Fibroblast of villous mesenchyme (primary cell): ENCODE results near the gene COL5A2. TPM values are rescaled to one million over a fixed set of nuclear protein-coding genes. Genes with fewer than 3 reads are reported as not detected.

Experiments
- DNase-seq: peaks from one replicate; pipeline ENCODE4 v3.0.0-alpha.2; 2010; ENCODE audit warnings: low read depth
- H3K4me3 ChIP-seq: 2 replicates; pipeline ENCODE4 v1.5.1; 2011; ENCODE audit warnings: low read depth, mild to moderate bottlenecking, low read length
- CTCF ChIP-seq: IDR thresholded peaks from 2 replicates; pipeline ENCODE4 v1.5.1; 2012; ENCODE audit warnings: low read depth, mild to moderate bottlenecking, low read length; ENCODE audit not compliant: insufficient read depth
- total RNA-seq: library from RNA; depleted of rRNA; stranded (reverse); fragments of >200 nt; gene quantifications from 2 replicates; pipeline ENCODE4 v1.2.3, GENCODE V29; 2012

The COL5A2 gene
- total RNA-seq, 1 donor: 693 TPM

- no peak overlapping the region for H3K4me3 ChIP-seq
- TF ChIP-seq CTCF: no peak
- no peak for DNase-seq
Observed at GRCh38 chr2:189188115-189188805, 8.7 kb upstream of the COL5A2 start.

GRCh38 chr2:189183170-189183569 lies 3.6 kb upstream of the COL5A2 start:
- H3K4me3 ChIP-seq: no peak overlapping the region
- DNase-seq: no peak
- TF ChIP-seq CTCF: no peak

- H3K4me3 ChIP-seq: no peak overlapping the region
- no peak for TF ChIP-seq CTCF
- DNase-seq: no peak
Observed at GRCh38 chr2:189181706-189182105, 2.1 kb upstream of the COL5A2 start.

GRCh38 chr2:189178726-189179569 lies 613 bp downstream of the COL5A2 start:
- H3K4me3 ChIP-seq: peak overlapping the region; percentile 82
- no peak for TF ChIP-seq CTCF
- DNase-seq: peak; percentile 95

GRCh38 chr2:189178054-189178453 lies 1.5 kb downstream of the COL5A2 start:
- peak; percentile 47 for DNase-seq

GRCh38 chr2:189177251-189177840 lies 2.2 kb downstream of the COL5A2 start:
- no peak for TF ChIP-seq CTCF
- H3K4me3 ChIP-seq: peak overlapping the region; percentile 82
- no peak for DNase-seq

More at GRCh38 chr2:189178054-189178453, 1.5 kb downstream of the COL5A2 start:
- TF ChIP-seq CTCF: peak; percentile 44
- peak overlapping the region; percentile 82 for H3K4me3 ChIP-seq
